Measurements from ENCODE around the gene POU2F2.
A peak's percentile ranks its signal among the peaks of the same experiment; 100 is the strongest.

The POU2F2 gene

GRCh38 chr19:42099336-42099925, 32.8 kb downstream of the POU2F2 start:
- no peak for DNase-seq (ENCODE audit: low spot score)

- DNase-seq (ENCODE audit: low spot score) = no peak
Measured at GRCh38 chr19:42098781-42099180, 33.5 kb downstream of the POU2F2 start.

GRCh38 chr19:42097461-42097860, 34.8 kb downstream of the POU2F2 start:
- DNase-seq (ENCODE audit: low spot score) = no peak

GRCh38 chr19:42096255-42096837, 35.9 kb downstream of the POU2F2 start:
- no peak for DNase-seq (ENCODE audit: low spot score)

GRCh38 chr19:42095814-42096230, 36.4 kb downstream of the POU2F2 start:
- DNase-seq (ENCODE audit: low spot score) = no peak

GRCh38 chr19:42095142-42095813, 37.0 kb downstream of the POU2F2 start:
- no peak for DNase-seq (ENCODE audit: low spot score)

- no peak for DNase-seq (ENCODE audit: low spot score)
Measured at GRCh38 chr19:42093926-42094325, 38.3 kb downstream of the POU2F2 start.

- no peak for DNase-seq (ENCODE audit: low spot score)
Measured at GRCh38 chr19:42093505-42093904, 38.7 kb downstream of the POU2F2 start.

GRCh38 chr19:42092350-42092749, 39.9 kb downstream of the POU2F2 start:
- DNase-seq (ENCODE audit: low spot score) = peak; percentile 79

- DNase-seq (ENCODE audit: low spot score) = no peak
Measured at GRCh38 chr19:42091742-42092141, 40.5 kb downstream of the POU2F2 start.

- DNase-seq (ENCODE audit: low spot score) = no peak
Measured at GRCh38 chr19:42091300-42091699, 40.9 kb downstream of the POU2F2 start.

GRCh38 chr19:42090672-42091071, 41.6 kb downstream of the POU2F2 start:
- DNase-seq (ENCODE audit: low spot score) = no peak

GRCh38 chr19:42089772-42090171, 42.5 kb downstream of the POU2F2 start:
- no peak for DNase-seq (ENCODE audit: low spot score)

GRCh38 chr19:42089191-42089750, 43.0 kb downstream of the POU2F2 start:
- no peak for DNase-seq (ENCODE audit: low spot score)

GRCh38 chr19:42088471-42089190, 43.6 kb downstream of the POU2F2 start:
- DNase-seq (ENCODE audit: low spot score) = no peak

- DNase-seq (ENCODE audit: low spot score) = no peak
Measured at GRCh38 chr19:42086770-42087550, 45.3 kb downstream of the POU2F2 start.

- no peak for DNase-seq (ENCODE audit: low spot score)
Measured at GRCh38 chr19:42086188-42086736, 46.0 kb downstream of the POU2F2 start.

GRCh38 chr19:42083537-42083936, 48.7 kb downstream of the POU2F2 start:
- no peak for DNase-seq (ENCODE audit: low spot score)

GRCh38 chr19:42081584-42082203, 50.6 kb downstream of the POU2F2 start:
- peak; percentile 79 for DNase-seq (ENCODE audit: low spot score)

- no peak for DNase-seq (ENCODE audit: low spot score)
Measured at GRCh38 chr19:42080764-42081375, 51.4 kb downstream of the POU2F2 start.

All from NAMALWA (cell line).